Measurements from ENCODE around the gene ABCB9. TPM values are rescaled to one million over a fixed set of nuclear protein-coding genes. Genes with fewer than 3 reads are reported as not detected.

The ABCB9 gene
- total and polyA plus RNA-seq, 2 of the 8 experiments (the other 6 are each of a cell fraction or from before 2014, with no cell fraction given) = 3.8 to 8.0 TPM

DNA sequence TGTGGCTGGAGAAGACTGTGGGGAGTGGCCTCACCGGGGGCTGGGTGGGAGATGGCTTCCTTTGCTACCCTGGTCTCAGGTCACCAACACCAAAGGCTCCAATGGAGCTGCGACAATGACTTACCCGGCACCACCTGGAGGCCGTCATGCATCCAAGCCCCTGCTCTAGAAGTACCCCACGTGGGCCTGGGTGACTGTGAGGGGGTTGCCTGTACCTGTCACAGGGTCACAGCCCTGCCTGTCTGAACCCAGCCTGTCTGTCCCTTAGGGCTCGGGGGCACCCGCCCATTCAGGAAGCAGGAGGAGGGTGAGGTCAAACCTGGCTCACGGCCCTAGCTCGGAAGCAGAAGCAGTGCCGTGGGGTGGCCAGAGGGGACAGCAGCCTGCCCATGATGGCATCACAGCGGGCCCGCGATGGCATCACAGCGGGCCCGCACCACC lies 18.9 kb downstream of the ABCB9 start:
- CTCF ChIA-PET (ENCODE audit: partially characterized antibody) = interaction anchor here (0.6 to 21.5 kb wide), 8 partner anchors 10 to 296 kb away, joined by 3 to 473 read pairs (median 3); no protein-coding TSS in a partner anchor
- Histone ChIP-seq H3K4me3 (ENCODE audit: extremely low read depth in 1 of 4, insufficient read depth in 2 of 4, low read depth in 3 of 4, low read length in 4 of 4) (no peak overlapping the region), H3K4me2 (ENCODE audit: insufficient read depth in 1 of 2, low read depth in 2 of 2, low read length in 2 of 2) (no peak overlapping the region), H2BK12ac (ENCODE audit: low read depth, low read length) (no peak overlapping the region), H3K4me1 (replicated peaks in 1 of 4; ENCODE audit: control insufficient read depth in 3 of 4, insufficient read depth in 4 of 4, low read length in 3 of 4) (no peaks in the 10 kb centered on the region), H3K23ac (ENCODE audit: insufficient read length) (no peak overlapping the region), H3K27ac (ENCODE audit: low read depth, low read length) (no peak overlapping the region), H3K9me3 (ENCODE audit: insufficient read depth in 2 of 2, low read depth in 1 of 2, low read length in 1 of 2) (no peaks in the 10 kb centered on the region), H2BK5ac (ENCODE audit: low read depth, low read length) (no peak overlapping the region), H2BK20ac (ENCODE audit: low read length) (no peak overlapping the region), H4K8ac (ENCODE audit: extremely low read depth, insufficient read depth, low read length) (peak overlapping the region; percentile 20; the same call in 1 of the 2 replicates), H2BK120ac (replicated peaks; ENCODE audit: low read depth, low read length) (no peak overlapping the region), H3K79me2 (ENCODE audit: control insufficient read depth in 1 of 2, insufficient read depth in 2 of 2, low read length in 2 of 2) (no peaks in the 10 kb centered on the region), H3K79me1 (ENCODE audit: low read depth, low read length) (no peaks in the 10 kb centered on the region), H2BK15ac (ENCODE audit: low read length) (no peak overlapping the region), H2AFZ (ENCODE audit: low read length) (no peak overlapping the region), H3K56ac (replicated peaks; ENCODE audit: insufficient read length, low read depth, low read length) (no peak overlapping the region), H4K20me1 (replicated peaks in 1 of 2; ENCODE audit: control insufficient read depth in 1 of 2, insufficient read depth in 2 of 2, low read length in 2 of 2) (peaks cover 0 to 12% of the 10 kb centered on the region in 2 experiments), H3K36me3 (ENCODE audit: control insufficient read depth in 2 of 4, insufficient read depth in 4 of 4, low read length in 3 of 4) (no peaks in the 10 kb centered on the region), H3K9ac (replicated peaks in 1 of 4; ENCODE audit: extremely low read depth in 1 of 4, low read depth in 3 of 4, low read length in 3 of 4) (no peak overlapping the region), H3K18ac (ENCODE audit: extremely low read depth, low read length) (no peak overlapping the region), H4K91ac (replicated peaks; ENCODE audit: insufficient read length, low read length) (no peak overlapping the region), H2AK5ac (ENCODE audit: low read depth, low read length) (no peak overlapping the region), H3K27me3 (replicated peaks in 1 of 4; ENCODE audit: control insufficient read depth in 3 of 4, extremely low read depth in 1 of 4, insufficient read depth in 3 of 4, low read length in 3 of 4) (no peaks in the 10 kb centered on the region), H3K14ac (ENCODE audit: insufficient read length) (no peak overlapping the region), H3K4ac (replicated peaks; ENCODE audit: insufficient read length, low read depth, low read length) (no peak overlapping the region), H3K23me2 (ENCODE audit: low read depth, low read length) (no peaks in the 10 kb centered on the region), H4K5ac (ENCODE audit: insufficient read length, low read depth, low read length) (no peak overlapping the region)
- 88% methylated on average over 15 of the region's 15 CpGs; no CpG with 5 or more reads in 1 of the 2 experiments for WGBS, 2 experiments (ENCODE audit: extremely low coverage in 1 of 2, insufficient coverage in 1 of 2, insufficient read length in 1 of 2, insufficient replicate concordance in 2 of 2, low coverage in 1 of 2, low lambda C conversion rate in 2 of 2, missing lambda C conversion rate in 1 of 2)
- POLR2A ChIA-PET (ENCODE audit: partially characterized antibody) = interaction anchor here (1.1 to 1.3 kb wide), 2 partner anchors 10 to 67 kb away, joined by 3 to 4 read pairs; no protein-coding TSS in a partner anchor
- FAIRE-seq (no peak), DNase-seq (ENCODE audit: low read depth in 1 of 2, low spot score in 2 of 2) (no peak)
- no peak for TF ChIP-seq TAF1 (IDR thresholded peaks at IDR 0.05; ENCODE audit: low read depth, low read length)
- TF ChIP-seq TAF7 (optimal IDR thresholded peaks at IDR 0.05; ENCODE audit: borderline replicate concordance, low read depth, low read length) = no peak
- TF ChIP-seq PHF8 (conservative IDR thresholded peaks at IDR 0.05; ENCODE audit: low read depth, low read length) = no peak
- TF ChIP-seq RXRA (IDR thresholded peaks at IDR 0.05; ENCODE audit: insufficient read depth, low read depth, low read length) = no peak
- TF ChIP-seq RNF2 (IDR thresholded peaks at IDR 0.05; ENCODE audit: borderline replicate concordance, low read depth, low read length, missing control alignments, poor library complexity, severe bottlenecking) = no peak
- TF ChIP-seq FOSL1 (IDR thresholded peaks at IDR 0.05; ENCODE audit: insufficient read depth, low read depth, low read length) = no peak

All from H1 (cell line).